Measurements from ENCODE around the gene PACRG.

DNA sequence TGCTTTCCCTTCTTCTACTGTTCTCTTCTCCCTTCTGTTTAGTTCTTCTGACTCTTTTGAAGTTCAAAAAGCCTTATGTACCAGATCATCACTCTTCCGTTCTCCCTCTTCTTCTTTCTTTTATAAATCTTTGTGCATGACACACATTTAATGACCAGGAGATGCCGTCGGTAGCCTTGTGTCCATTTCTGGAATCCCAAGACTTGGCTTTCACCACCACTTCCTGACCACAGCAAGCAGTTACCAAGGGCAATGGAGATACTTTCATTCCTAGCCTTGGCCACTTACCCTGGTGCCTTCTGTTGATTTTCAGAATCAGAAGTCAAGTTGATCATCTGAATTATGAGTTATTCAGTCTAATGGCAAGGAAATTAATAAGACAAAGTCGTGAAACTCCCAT is 418.3 kb downstream of the PACRG start:
- TF ChIP-seq FOXM1 (IDR thresholded peaks at IDR 0.05; ENCODE audit: borderline replicate concordance, low read depth) (no peak), EP300 (IDR thresholded peaks at IDR 0.05; ENCODE audit: borderline replicate concordance) (no peak), ZBTB7A (IDR thresholded peaks at IDR 0.05; ENCODE audit: low read depth) (no peak)

Measured in Ishikawa (cell line).